A673 (cell line): ENCODE measurements around the gene DIAPH1.

ENCODE experiments used
- EZH2 ChIP-seq: fragments of 200-600 bp; sonication (generic); IDR thresholded peaks from 2 replicates; pipeline ENCODE4 v1.6.1; 2017; ENCODE audit warnings: borderline replicate concordance, low read depth, mild to moderate bottlenecking, mixed read lengths, antibody characterized with exemption, low read length; ENCODE audit not compliant: poor library complexity, severe bottlenecking
- TF ChIP-seq, protein P1 (sequence below): fragments of 300-800, 200-600 bp; sonication (generic); conservative IDR thresholded peaks from 2 replicates; pipeline ENCODE4 v1.5.1; 2017; ENCODE audit warnings: low read depth, mild to moderate bottlenecking, antibody characterized with exemption, low read length, moderate library complexity, mixed read lengths

DNA sequence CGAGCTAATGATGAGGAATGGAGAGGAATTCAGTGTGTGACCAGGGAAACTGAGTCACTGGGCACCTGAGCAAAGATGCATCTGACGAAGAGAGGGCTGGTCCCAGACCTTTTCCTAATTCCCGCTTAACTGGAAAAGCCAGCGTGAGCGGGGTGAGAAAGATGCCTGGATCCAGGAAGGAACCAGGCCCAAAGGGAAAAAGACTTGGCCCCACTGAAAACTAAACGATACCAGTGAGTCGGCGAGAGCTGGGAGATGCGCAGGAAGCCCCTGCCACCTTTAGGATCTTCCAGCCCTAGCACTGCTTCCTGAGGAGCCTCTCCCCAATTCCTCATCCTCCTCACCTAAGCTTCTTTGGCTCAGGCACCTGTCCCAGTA, 32.9 kb upstream of the DIAPH1 start:
- TF ChIP-seq, protein P1, sequence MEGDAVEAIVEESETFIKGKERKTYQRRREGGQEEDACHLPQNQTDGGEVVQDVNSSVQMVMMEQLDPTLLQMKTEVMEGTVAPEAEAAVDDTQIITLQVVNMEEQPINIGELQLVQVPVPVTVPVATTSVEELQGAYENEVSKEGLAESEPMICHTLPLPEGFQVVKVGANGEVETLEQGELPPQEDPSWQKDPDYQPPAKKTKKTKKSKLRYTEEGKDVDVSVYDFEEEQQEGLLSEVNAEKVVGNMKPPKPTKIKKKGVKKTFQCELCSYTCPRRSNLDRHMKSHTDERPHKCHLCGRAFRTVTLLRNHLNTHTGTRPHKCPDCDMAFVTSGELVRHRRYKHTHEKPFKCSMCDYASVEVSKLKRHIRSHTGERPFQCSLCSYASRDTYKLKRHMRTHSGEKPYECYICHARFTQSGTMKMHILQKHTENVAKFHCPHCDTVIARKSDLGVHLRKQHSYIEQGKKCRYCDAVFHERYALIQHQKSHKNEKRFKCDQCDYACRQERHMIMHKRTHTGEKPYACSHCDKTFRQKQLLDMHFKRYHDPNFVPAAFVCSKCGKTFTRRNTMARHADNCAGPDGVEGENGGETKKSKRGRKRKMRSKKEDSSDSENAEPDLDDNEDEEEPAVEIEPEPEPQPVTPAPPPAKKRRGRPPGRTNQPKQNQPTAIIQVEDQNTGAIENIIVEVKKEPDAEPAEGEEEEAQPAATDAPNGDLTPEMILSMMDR, result no peak
- TF ChIP-seq EZH2, result no peak
